GM10266 (cell line): ENCODE data around the gene ERCC4.

Experiments used
- DNase-seq: peaks from one replicate; pipeline ENCODE4 v3.0.0; 2012; ENCODE audit errors: extremely low spot score
- TF ChIP-seq, protein P1 (sequence below): IDR thresholded peaks from 2 replicates; pipeline ENCODE4 v1.5.1; 2012; ENCODE audit warnings: mild to moderate bottlenecking, low read depth; ENCODE audit not compliant: control insufficient read depth, insufficient read depth; ENCODE audit errors: missing control alignments

The ERCC4 gene

DNA sequence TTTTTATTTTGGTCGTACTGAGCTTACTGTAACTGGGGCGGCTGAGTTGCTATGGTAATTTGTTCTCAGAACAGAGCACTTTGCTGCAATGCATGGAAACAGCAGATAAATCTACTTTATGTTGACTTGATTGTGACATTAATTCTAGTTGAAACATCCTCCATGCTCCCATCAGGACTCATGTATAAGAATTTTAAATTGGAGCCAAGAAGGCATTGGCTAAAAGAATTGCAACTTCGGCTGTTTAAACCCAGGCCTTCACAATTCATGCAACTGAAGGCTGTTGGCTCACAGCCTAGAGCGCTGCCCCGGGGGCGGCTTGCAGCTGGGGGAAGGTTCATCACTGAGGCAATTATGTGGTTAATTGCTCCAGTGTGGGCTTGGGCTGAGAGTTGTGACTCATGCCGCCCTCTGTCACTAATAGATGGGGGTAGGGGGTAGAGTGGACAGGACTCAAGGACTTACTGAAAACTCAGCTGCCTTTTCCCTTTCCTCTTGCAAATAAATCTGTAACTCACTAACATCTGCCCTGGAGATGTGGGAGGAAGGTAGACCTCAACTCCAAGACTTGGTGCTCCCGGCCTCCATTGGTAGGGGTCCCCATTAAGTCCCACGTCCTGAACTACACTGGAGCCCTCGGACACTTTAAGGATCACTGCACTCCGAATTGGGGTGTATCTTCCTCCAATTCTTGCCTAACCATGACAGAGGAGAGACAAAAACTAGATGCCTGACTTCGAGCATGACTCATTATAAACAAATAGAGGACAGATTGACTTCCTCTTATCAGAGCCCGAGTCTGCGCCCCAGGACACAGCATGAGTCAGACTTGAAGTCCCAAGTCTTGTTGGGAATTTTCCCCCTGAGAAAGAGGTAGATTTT, 37.5 kb downstream of the ERCC4 start:
- TF ChIP-seq, protein P1, sequence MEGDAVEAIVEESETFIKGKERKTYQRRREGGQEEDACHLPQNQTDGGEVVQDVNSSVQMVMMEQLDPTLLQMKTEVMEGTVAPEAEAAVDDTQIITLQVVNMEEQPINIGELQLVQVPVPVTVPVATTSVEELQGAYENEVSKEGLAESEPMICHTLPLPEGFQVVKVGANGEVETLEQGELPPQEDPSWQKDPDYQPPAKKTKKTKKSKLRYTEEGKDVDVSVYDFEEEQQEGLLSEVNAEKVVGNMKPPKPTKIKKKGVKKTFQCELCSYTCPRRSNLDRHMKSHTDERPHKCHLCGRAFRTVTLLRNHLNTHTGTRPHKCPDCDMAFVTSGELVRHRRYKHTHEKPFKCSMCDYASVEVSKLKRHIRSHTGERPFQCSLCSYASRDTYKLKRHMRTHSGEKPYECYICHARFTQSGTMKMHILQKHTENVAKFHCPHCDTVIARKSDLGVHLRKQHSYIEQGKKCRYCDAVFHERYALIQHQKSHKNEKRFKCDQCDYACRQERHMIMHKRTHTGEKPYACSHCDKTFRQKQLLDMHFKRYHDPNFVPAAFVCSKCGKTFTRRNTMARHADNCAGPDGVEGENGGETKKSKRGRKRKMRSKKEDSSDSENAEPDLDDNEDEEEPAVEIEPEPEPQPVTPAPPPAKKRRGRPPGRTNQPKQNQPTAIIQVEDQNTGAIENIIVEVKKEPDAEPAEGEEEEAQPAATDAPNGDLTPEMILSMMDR = no peak
- DNase-seq = peak; percentile 44

DNA sequence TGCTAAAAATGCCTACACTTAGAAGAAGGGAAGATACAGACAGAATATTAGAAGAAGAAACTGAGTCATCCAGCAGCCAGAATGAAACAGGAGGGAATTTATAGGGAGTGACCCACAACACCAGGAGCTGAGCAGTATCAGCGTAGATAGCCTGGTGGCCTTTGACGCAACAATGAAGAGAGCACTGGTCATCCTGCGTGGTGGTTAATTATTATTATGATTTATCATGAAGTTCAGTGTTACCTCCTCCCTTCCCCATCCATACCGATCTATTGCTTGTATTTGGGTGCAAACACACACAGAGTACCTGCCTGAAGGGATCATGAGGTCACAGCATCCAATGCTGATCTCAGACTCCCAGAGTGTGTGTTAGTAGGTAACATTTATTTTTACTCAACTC, 38.5 kb downstream of the ERCC4 start:
- no peak for DNase-seq
- TF ChIP-seq, protein P1 = no peak

DNA sequence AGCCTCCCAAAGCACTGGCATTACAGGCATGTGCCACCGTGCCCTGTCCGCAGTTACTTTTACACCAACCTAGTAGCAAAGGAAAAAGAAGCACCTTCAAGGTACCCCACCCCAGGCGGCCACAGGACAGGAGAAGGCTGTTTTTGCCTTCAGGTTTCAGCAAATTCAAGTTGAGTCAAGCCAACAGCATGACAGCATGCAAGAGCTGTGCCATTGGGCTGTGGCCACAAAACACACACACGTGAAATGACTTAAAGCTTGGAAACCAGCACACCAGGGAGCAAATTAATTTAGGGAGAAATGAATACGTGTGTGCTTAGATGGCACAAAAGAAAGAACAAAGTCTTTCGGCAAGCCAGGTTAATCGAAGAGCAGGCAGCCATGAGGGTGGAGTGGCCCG, 39.7 kb downstream of the ERCC4 start:
- TF ChIP-seq, protein P1 = no peak
- no peak for DNase-seq

DNA sequence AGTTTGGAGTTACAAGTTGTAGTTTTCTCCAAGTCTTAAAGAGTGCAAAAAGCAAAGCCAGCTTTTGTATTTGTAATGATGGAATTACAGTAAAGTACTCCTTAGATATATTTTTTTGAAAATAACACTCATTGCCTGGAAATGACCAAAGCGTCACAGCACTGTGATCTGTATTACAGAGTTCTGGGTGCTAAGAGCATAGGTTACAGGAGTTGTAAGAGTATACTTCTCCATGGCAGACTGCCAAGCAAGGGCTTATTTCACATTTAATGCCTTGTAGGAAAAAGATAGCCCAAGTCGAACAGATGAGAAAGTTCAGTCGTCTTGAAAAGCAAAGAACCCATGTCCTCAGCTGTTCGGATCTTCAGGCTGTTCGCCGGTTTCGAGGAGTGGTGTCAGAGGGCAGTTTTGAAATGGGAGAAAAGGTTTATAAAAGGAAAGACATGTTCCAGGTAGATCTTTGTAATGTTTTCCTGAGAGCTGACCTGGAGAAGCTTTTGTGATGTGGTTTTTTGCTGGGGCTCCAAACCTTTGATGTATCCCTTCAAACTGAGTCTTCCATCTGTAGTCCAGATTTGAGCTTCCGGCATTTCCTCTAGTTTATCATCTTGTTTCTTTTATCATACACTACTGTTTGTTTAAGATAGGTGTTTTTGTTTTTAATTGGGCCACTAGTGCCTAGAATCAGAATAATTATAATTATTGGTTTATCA, 41.3 kb downstream of the ERCC4 start:
- DNase-seq = no peak
- TF ChIP-seq, protein P1 = no peak

DNA sequence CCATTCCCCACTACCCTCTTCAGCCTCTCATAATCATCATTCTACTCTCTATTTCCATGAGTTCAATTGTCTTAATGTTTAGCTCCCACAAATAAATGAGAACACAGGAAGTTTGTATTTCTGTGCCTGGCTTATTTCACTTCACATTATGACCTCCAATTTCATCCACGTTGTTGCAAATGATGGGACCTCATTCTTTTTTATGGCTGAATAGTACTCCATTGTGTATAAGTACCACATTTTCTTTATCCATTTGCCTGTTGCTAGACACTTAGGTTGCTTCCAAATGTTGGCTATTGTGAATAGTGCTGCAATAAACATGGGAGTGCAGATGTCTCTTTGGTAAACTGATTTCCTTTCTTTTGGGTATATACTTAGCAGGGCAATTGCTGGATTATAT, 42.3 kb downstream of the ERCC4 start:
- TF ChIP-seq, protein P1 = no peak
- no peak for DNase-seq

DNA sequence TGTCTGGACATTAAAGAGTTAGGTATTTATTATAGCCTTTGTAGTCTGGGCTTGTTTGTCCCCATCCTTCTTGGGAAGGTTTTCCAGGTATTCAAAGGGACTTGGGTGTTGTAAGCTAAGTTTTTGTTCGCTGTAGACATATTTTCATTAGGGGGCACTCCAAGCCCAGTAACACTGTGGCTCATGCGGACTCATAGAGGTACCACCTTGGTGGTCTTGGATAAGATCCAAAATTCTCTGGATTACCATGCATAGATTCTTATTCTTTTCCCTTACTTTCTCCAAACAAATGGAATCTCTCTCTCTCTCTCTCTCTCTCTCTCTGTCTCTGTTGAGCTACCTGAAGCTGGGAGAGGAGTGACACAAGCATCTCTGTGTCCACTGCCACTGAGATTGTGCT, 48.9 kb downstream of the ERCC4 start:
- TF ChIP-seq, protein P1 = no peak
- DNase-seq = no peak

DNA sequence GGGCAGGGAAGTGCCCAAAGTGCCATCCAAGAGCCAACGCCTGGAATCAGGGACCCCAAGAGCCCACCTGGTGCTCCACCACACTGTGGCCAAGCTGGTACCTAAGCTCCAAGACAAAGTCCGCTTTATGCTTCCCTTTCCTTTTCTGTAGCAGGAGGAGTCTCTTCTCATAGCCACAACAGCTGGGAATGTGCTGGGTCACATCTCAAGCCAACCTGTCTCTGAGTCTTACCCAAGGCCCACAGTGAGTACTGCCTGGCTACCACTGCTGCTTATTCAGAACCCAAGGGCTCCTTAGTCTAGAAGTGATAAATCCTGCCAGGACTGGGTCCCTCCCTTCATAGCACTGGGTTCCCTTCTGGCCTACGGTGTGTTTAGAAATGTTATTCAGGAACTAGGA, 49.8 kb downstream of the ERCC4 start:
- no peak for DNase-seq
- TF ChIP-seq, protein P1 = no peak
